Activated T-helper 2 cell treated with anti-CD3 and anti-CD28 coated beads, Interferon-gamma antibody, Interleukin-2, Interleukin-4, amounts not matched to agents 10 μg/mL and 5 μg/mL and 100 μg/mL, durations not matched to agents 14 hours and 24 hours and 36 hours (primary cell): Measurements from ENCODE around the gene CD37. TPM values are rescaled to one million over a fixed set of nuclear protein-coding genes. Genes with fewer than 3 reads are reported as not detected.
A peak's percentile ranks its signal among the peaks of the same experiment; 100 is the strongest.
"Not testable (repeated sequence)": the region's sequence is repeated elsewhere in the genome, so short reads cannot be mapped to it uniquely, and the experiment has no call there.

Source experiments
- DNase-seq: peaks from one replicate; pipeline ENCODE4 v3.0.0; 2021; ENCODE audit warnings: low spot score
- H3K27ac Mint-ChIP-seq: one replicate; pipeline ENCODE4 v1.8.0; 2021; ENCODE audit warnings: mixed read lengths
- H3K27me3 Mint-ChIP-seq: one replicate; pipeline ENCODE4 v1.8.0; 2021; ENCODE audit warnings: low read depth, mixed read lengths
- H3K36me3 Mint-ChIP-seq: one replicate; pipeline ENCODE4 v1.8.0; 2021; ENCODE audit warnings: low read depth, mixed read lengths
- H3K4me1 Mint-ChIP-seq: one replicate; pipeline ENCODE4 v1.8.0; 2021; ENCODE audit warnings: low read depth, mixed read lengths
- H3K4me3 Mint-ChIP-seq: one replicate; pipeline ENCODE4 v1.8.0; 2021; ENCODE audit warnings: low read depth, mild to moderate bottlenecking, moderate library complexity, mixed read lengths
- H3K9me3 Mint-ChIP-seq: one replicate; pipeline ENCODE4 v1.8.0; 2021; ENCODE audit warnings: mixed read lengths
- intact Hi-C: fragments of 100-400 bp; cut with micrococcal nuclease; formaldehyde crosslinking; loops from one replicate; pipeline ENCODE4 v1.15.1; 2023
- total RNA-seq: library from RNA; stranded (reverse); gene quantifications from 2 replicates; pipeline ENCODE4 v1.2.3, GENCODE V29; 2022

The CD37 gene, protein sequence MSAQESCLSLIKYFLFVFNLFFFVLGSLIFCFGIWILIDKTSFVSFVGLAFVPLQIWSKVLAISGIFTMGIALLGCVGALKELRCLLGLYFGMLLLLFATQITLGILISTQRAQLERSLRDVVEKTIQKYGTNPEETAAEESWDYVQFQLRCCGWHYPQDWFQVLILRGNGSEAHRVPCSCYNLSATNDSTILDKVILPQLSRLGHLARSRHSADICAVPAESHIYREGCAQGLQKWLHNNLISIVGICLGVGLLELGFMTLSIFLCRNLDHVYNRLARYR
- 141 TPM in 2 replicates for total RNA-seq

DNA sequence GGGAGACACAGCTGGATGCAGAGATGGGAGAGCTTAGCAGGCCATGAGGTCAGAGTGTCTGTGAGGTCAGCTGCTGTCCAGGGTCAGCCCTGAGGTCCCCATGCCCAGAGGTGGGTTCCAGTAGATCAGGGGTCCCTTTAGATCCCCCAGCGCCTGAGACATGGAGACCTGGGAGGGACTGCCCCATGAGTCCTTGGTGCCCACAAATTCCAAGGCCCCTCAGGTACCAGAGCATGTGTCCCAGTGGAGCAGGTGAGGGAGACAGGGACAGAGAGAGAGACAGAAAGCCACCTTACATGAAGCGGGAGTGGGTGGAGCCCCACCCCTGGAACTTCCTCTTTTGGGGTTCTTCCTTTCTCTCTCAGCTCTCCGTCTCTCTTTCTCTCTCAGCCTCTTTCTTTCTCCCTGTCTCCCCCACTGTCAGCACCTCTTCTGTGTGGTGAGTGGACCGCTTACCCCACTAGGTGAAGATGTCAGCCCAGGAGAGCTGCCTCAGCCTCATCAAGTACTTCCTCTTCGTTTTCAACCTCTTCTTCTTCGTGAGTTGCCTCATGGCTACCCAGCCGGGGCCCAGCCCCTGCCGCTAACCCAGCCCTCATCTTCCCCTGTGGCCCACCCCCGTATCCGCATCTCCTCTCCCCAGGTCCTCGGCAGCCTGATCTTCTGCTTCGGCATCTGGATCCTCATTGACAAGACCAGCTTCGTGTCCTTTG, at the start of gene CD37:
Gene CD37, plus strand, starts transcription at position 336 of the 713 bp plus-strand sequence. Its CDS starts 135 bp downstream, at position 471.
- peak within 1 kb of the TSS; percentile 99 for H3K27ac Mint-ChIP-seq
- no peaks in the 10 kb centered on the region for H3K9me3 Mint-ChIP-seq
- peaks cover 49% of the 10 kb centered on the region for H3K4me1 Mint-ChIP-seq
- peaks cover 36% of the 10 kb centered on the region for H3K36me3 Mint-ChIP-seq
- peak; percentile 54 for DNase-seq
- no peaks in the 10 kb centered on the region for H3K27me3 Mint-ChIP-seq
- H3K4me3 Mint-ChIP-seq: peak within 1 kb of the TSS; percentile 99
- intact Hi-C loops: no loop called here

DNA sequence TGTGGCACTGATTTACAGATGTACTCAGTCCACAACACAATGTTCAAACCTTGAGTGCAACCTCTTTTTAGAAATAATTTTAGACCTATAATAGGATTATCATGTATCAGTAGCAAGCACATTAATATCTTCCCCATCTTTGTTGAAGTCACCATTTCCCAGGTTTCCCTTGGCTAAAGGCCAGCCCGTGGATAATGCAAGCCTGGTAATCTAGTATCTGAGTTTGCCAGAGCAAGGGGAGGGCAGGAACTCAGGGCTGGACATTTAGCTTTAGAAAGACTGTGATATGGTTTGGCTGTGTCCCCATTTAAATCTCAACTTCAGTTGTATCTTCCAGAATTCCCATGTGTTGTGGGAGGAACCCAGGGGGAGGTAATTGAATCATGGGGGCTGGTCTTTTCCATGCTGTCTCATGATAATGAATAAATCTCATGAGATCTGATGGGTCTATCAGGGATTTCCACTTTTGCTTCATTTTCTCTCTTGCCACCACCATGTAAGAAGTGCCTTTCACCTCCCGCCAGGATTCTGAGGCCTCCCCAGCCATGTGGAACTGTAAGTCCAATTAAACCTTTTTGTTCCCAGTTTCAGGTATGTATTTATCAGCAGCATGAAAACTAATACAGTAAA, 48.0 kb upstream of the CD37 start:
- H3K27me3 Mint-ChIP-seq: peaks cover 3% of the 10 kb centered on the region
- intact Hi-C loops: no loop called here
- H3K4me3 Mint-ChIP-seq: no peak overlapping the region
- no peaks in the 10 kb centered on the region for H3K9me3 Mint-ChIP-seq
- no peak overlapping the region for H3K27ac Mint-ChIP-seq
- H3K36me3 Mint-ChIP-seq: no peaks in the 10 kb centered on the region
- no peaks in the 10 kb centered on the region for H3K4me1 Mint-ChIP-seq
- no peak for DNase-seq

DNA sequence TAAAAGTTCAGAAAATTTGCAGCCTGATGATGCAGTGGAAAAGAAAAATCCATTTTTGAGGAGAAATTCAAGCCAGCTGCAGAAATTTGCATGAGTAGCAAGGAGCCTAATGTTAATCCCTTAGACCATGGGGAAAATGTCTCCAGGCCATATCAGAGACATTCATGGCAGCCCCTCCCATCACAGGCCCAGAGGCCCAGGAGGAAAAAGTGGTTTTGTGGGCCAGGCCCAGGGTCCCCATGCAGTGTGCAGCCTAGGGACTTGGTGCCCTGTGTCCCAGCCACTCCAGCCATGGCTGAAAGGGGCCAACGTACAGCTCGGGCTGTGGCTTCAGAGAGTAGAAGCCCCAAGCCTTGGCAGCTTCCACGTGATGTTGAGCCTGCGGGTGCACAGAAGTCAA, 47.0 kb upstream of the CD37 start:
- H3K4me3 Mint-ChIP-seq, DNase-seq, H3K4me1 Mint-ChIP-seq, H3K27ac Mint-ChIP-seq, H3K9me3 Mint-ChIP-seq, H3K36me3 Mint-ChIP-seq, intact Hi-C loops, H3K27me3 Mint-ChIP-seq: not testable (repeated sequence)

DNA sequence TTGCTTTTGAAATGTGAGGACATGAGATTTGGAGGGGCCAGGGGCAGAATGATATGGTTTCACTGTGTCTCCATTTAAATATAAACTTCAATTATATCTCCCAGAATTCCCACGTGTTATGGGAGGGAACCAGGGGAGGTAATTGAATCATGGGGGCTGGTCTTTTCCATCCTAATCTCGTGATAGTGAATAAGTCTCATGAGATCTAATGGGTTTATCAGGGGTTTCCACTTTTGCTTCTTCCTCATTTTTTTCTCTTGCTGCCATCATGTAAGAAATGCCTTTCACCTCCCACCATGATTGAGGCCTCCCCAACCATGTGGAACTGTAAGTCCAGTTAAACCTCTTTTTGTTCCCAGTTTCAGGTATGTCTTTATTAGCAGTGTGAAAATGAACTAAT, 45.9 kb upstream of the CD37 start:
- H3K4me3 Mint-ChIP-seq, H3K9me3 Mint-ChIP-seq, H3K36me3 Mint-ChIP-seq, H3K27me3 Mint-ChIP-seq, DNase-seq, H3K4me1 Mint-ChIP-seq, intact Hi-C loops, H3K27ac Mint-ChIP-seq: not testable (repeated sequence)

DNA sequence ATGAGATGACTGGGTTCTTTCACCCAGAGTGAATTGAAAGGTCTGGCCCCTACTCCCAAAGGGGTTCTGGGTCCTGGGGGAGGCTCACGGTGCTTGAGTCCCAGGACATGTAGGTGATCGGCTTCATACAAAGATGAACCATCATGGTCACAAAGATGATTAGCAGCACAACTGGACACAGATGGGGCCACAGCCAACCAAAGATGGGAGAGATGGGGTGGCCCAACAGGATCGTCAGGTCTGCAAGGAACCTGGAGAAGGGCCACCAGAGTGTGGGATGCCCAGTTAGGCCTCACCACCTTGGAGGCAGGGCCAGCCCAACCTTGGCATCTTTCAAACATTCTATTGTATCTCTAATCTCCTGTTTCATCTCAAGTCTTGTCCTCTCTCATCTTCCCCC, 44.7 kb upstream of the CD37 start:
- H3K4me1 Mint-ChIP-seq: no peaks in the 10 kb centered on the region
- no peaks in the 10 kb centered on the region for H3K36me3 Mint-ChIP-seq
- peaks cover 3% of the 10 kb centered on the region for H3K27me3 Mint-ChIP-seq
- DNase-seq: no peak
- intact Hi-C loops: no loop called here
- H3K4me3 Mint-ChIP-seq: no peak overlapping the region
- no peak overlapping the region for H3K27ac Mint-ChIP-seq
- no peaks in the 10 kb centered on the region for H3K9me3 Mint-ChIP-seq

DNA sequence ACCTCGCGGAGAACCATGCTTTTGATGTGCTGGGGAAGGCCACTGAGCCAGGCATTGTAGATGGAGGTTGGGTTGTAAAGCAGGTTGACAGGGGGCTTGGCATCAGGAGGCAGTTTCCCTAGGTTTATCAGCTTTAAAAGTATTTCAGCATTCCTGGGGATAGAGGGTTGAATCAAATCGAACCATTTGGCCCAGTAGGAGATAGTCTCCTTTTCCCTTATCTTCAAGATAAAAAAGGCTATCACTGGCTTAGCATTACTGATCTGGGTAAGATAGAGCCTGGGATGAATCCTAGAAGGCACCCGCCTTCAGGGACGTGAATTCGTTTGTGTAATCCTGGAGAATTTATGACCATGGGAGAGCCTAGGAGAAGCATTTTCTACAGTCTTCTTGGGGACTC, 40.8 kb upstream of the CD37 start:
- Mint-ChIP-seq H3K4me3 (no peak overlapping the region), H3K27ac (no peak overlapping the region), H3K9me3 (no peaks in the 10 kb centered on the region), H3K27me3 (peaks cover 9% of the 10 kb centered on the region), H3K36me3 (no peaks in the 10 kb centered on the region), H3K4me1 (no peaks in the 10 kb centered on the region)
- intact Hi-C loops: no loop called here
- no peak for DNase-seq

DNA sequence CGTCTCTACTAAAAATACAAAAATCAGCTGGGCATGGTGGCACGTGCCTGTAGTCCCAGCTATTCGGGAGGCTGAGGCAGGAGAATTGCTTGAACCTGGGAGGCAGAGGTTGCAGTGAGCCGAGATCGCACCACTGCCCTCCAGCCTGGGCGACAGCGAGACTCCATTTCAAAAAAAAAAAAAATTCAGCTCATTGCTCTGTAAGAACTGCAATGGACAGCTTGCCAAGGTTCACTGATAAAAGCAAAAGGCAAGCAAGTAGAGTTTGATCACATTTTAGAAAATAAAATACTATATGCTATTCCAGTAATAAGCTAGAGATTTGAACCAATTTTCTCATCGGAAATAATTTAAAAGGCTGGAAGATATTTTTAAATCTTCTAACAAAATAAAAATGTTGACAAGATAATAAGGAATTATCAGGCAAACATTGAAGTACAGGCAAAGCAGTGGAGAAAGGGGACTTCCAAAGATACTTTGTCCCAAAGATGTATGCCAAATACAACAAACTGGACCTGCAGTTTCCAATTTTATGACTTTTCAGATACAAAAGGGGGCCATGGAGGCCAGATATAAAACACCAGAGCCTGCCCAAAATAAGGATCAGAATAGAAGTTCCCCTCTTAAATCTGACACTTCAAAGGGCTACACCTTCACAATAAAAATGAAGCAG, 39.9 kb upstream of the CD37 start:
- H3K9me3 Mint-ChIP-seq: no peaks in the 10 kb centered on the region
- intact Hi-C loops: no loop called here
- no peaks in the 10 kb centered on the region for H3K4me1 Mint-ChIP-seq
- peaks cover 10% of the 10 kb centered on the region for H3K27me3 Mint-ChIP-seq
- no peak for DNase-seq
- H3K27ac Mint-ChIP-seq: no peak overlapping the region
- no peaks in the 10 kb centered on the region for H3K36me3 Mint-ChIP-seq
- H3K4me3 Mint-ChIP-seq: no peak overlapping the region

DNA sequence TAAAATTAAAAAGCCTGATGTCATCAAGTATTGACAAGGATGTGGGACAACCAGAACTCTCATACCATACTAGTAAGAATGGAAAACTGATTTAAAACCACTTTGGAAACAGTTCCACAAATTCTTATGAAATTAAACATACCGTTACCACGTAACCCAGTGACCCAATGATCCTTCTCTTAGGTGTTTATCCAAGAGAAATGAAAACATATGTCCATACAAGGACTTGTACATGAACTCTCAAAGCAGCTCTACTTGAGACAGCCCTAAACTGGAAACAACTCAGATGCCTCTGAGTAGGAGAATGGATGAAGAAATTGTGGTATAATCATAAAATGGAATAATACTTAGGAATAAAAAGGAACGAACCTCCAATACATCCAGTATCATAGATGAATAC, 37.8 kb upstream of the CD37 start:
- no peak overlapping the region for H3K4me3 Mint-ChIP-seq
- intact Hi-C loops: no loop called here

DNA sequence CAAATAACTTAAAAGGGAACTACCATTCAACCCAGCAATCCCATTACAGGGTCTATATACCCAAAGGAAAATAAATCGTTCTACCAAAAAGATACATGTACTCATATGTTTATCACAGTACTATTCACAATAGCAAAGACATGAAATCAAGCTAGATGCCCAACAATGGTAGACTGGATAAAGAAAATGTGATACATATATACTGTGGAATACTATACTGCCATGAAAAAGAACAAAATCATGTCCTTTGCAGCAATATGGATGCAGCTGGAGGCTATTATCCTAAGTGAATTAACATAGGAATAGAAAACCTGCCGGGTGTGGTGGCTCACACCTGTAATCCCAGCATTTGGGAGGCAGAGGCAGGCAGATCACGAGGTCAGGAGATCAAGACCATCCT, 36.6 kb upstream of the CD37 start:
- DNase-seq, H3K4me1 Mint-ChIP-seq, intact Hi-C loops, H3K36me3 Mint-ChIP-seq, H3K9me3 Mint-ChIP-seq, H3K27ac Mint-ChIP-seq, H3K4me3 Mint-ChIP-seq: not testable (repeated sequence)
- H3K27me3 Mint-ChIP-seq: peaks cover 11% of the 10 kb centered on the region

More for the DNA sequence above, 37.8 kb upstream of the CD37 start:
- DNase-seq: no peak
- no peaks in the 10 kb centered on the region for H3K4me1 Mint-ChIP-seq
- no peaks in the 10 kb centered on the region for H3K36me3 Mint-ChIP-seq
- H3K27ac Mint-ChIP-seq: no peak overlapping the region
- no peaks in the 10 kb centered on the region for H3K9me3 Mint-ChIP-seq
- H3K27me3 Mint-ChIP-seq: peaks cover 11% of the 10 kb centered on the region

DNA sequence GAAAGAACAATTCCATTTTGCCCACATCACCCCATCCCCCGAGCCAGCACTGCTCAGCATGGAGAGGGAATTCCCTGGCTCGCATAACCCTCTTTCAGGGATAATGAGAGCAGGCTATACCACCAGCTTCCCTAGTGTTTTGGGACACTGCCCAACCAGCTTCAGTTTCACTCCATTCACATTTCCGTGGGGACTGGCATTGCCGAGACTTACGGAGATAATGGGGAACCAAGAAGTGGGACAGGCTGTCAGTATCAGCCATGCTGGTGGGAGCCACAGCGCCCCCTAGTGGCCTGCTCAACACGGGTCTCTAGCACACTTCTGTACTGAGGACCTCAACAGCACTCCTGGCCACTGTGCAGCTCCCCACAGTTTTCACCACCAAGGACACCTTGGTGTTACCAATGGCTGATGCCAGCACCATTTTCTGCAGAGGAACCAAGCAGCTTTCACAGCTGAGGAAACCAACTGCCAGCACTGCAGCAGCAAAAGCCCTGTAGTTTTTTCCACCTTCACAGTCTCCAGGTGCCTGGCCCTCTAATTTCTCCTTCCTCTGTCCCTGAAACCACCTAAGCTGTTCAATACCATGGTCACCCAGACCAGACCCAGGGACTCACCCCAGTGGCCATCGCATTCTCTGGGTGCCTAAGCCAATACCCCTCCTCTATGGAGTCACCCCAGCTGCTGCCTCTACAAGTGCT, 33.9 kb upstream of the CD37 start:
- peak; percentile 69 for DNase-seq
- Mint-ChIP-seq H3K27me3 (peaks cover 10% of the 10 kb centered on the region), H3K4me3 (no peak overlapping the region), H3K9me3 (no peaks in the 10 kb centered on the region), H3K27ac (no peak overlapping the region), H3K4me1 (no peaks in the 10 kb centered on the region), H3K36me3 (no peaks in the 10 kb centered on the region)
- intact Hi-C loops: no loop called here

DNA sequence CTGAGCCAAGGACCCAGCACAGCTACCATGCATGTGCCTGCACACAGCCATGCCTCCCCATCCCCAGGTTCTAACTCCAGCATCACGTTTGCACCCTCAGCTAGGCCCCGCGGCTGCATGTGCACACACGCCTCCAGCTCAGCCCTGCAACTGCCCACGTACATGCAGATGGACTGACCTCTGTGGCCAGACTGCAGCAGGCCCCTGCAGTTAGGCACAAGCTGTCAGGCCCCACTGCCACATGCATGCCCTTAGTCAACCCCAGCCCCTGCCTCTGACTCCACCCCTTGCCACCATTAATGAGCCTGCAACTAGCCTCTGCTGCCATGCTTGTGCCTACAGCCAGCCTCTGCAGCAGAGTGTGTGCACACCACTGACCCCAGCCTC, 33.3 kb upstream of the CD37 start:
- peaks cover 10% of the 10 kb centered on the region for H3K27me3 Mint-ChIP-seq
- intact Hi-C loops: no loop called here
- no peaks in the 10 kb centered on the region for H3K9me3 Mint-ChIP-seq
- H3K4me1 Mint-ChIP-seq: no peaks in the 10 kb centered on the region
- H3K36me3 Mint-ChIP-seq: no peaks in the 10 kb centered on the region
- no peak overlapping the region for H3K4me3 Mint-ChIP-seq
- no peak overlapping the region for H3K27ac Mint-ChIP-seq
- no peak for DNase-seq

DNA sequence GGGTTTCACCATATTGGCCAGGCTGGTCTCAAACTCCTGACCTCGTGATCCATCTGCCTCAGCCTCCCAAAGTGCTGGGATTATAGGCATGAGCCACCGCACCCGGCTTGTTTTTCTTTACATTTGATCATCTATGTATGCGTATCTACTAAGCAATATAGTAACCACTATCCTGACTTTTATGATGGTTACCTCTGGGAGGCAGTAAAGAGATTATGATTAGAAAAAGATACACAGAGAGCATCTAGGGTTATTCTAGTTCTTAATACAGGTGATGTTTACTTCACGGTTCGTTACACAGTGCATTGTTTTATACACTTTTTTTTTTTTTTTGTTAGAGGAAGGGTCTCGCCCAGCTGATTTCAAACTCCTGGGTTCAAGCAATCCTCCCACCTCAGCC, 28.5 kb upstream of the CD37 start:
- H3K36me3 Mint-ChIP-seq, H3K4me1 Mint-ChIP-seq, intact Hi-C loops, H3K9me3 Mint-ChIP-seq, H3K4me3 Mint-ChIP-seq, H3K27ac Mint-ChIP-seq, H3K27me3 Mint-ChIP-seq, DNase-seq: not testable (repeated sequence)
